ENCODE measurements around the gene UBE2E3.
A peak's percentile ranks its signal among the peaks of the same experiment; 100 is the strongest.

The UBE2E3 gene

DNA sequence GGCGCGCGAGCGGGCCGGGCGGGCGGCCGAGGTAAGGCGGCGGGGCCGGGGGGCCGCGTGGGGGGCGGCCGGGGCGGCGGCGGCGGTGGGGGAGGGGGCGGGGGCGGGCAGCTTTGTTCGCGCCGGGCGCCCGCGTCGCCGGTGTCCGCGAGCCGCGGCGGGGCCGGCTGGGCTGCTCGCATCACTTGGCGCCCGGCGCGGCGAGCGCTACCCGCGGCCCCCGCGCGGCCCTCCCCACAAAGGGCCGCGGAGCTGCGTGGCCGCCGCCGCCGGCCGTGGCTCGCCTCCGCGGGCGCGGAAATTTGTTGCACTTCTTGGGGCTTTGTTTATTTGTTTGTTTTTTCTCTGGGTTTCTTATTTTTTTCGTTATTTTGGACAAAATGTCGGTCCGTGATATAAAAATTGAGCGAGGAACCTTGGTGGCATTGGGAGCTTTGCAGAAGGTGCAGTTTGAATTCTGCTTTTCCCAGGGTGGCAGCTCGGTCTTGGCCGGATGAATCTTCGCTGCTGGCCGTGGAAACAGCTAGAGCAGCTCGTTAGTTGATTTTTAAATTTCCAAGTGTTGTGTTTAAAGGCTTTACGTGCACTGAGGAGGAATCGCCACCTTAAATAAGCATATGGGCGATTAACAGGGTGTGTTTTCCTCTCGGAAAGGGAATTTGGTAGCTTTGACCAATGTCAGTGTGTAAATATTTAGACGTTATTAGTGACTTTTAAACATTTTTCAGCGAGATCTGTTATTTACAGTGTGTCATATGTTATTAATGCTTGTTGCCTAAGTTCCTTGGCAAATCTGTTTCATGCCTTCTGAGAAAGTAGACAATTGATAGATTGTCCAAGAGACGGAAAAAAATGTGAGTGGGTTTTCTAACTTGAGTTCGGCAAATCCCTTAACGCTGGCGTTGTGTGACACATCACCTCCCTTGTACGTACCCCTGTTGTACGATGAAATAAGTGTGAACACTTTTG is 822 bp downstream of the UBE2E3 start:
- in situ Hi-C loops (cut with HindIII; ENCODE audit: low pct_ligation_motif_present, low sequenced_read_pairs): no loop called here
- peak overlapping the region; percentile 65 for H3K27ac ChIP-seq
- no peaks in the 10 kb centered on the region for H3K36me3 ChIP-seq (replicated peaks)
- TF ChIP-seq, protein P1, sequence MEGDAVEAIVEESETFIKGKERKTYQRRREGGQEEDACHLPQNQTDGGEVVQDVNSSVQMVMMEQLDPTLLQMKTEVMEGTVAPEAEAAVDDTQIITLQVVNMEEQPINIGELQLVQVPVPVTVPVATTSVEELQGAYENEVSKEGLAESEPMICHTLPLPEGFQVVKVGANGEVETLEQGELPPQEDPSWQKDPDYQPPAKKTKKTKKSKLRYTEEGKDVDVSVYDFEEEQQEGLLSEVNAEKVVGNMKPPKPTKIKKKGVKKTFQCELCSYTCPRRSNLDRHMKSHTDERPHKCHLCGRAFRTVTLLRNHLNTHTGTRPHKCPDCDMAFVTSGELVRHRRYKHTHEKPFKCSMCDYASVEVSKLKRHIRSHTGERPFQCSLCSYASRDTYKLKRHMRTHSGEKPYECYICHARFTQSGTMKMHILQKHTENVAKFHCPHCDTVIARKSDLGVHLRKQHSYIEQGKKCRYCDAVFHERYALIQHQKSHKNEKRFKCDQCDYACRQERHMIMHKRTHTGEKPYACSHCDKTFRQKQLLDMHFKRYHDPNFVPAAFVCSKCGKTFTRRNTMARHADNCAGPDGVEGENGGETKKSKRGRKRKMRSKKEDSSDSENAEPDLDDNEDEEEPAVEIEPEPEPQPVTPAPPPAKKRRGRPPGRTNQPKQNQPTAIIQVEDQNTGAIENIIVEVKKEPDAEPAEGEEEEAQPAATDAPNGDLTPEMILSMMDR (IDR thresholded peaks at IDR 0.05; ENCODE audit: low read depth, low read length, missing control alignments): no peak
- no peaks in the 10 kb centered on the region for H3K27me3 ChIP-seq (replicated peaks)
- DNase-seq: peak; percentile 26
- peak overlapping the region; percentile 77 for H3K4me3 ChIP-seq (ENCODE audit: low read depth, low read length)

DNA sequence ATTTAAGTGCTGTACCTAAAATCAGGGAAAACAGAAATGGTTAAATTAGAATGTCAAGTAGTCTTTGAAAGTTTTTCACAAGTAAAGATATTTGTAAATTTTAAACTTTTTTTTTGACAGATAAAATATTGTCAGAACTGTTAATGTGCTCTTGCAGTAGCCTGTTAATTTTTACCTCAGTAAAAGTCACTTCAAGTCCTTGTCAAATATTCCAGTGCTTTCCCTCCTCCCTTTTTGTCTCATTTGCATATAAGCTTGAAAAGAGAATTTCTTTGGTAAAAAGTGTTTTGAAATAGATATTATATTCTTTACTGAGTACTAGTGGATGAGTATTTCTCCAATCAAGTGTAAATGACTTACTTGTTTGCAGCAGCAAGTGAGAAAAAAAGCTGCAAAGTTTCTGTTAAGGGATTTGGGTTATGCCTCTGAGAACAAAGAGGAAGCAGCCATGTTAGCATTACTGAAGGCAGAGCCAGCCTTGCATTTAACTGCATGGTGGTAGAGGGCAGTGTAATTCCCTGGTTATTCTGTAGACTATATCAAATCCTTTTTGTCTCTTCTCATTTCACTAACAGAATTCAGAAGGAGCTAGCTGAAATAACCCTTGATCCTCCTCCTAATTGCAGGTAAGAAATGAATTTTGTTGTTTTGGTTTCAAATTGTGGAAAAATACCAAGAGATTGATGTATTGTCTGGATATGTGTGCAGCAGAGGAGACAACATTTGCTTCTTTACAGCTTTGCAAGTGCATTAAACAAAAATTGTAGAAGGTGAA is 3.2 kb downstream of the UBE2E3 start:
- TF ChIP-seq, protein P1 (IDR thresholded peaks at IDR 0.05; ENCODE audit: low read depth, low read length, missing control alignments): peak; percentile 60
- Histone ChIP-seq H3K27ac (peak overlapping the region; percentile 57), H3K27me3 (replicated peaks) (no peaks in the 10 kb centered on the region), H3K36me3 (replicated peaks) (no peaks in the 10 kb centered on the region), H3K4me3 (ENCODE audit: low read depth, low read length) (peak overlapping the region; percentile 29)
- DNase-seq: peak; percentile 58
- in situ Hi-C loops (cut with HindIII; ENCODE audit: low pct_ligation_motif_present, low sequenced_read_pairs): no loop called here

DNA sequence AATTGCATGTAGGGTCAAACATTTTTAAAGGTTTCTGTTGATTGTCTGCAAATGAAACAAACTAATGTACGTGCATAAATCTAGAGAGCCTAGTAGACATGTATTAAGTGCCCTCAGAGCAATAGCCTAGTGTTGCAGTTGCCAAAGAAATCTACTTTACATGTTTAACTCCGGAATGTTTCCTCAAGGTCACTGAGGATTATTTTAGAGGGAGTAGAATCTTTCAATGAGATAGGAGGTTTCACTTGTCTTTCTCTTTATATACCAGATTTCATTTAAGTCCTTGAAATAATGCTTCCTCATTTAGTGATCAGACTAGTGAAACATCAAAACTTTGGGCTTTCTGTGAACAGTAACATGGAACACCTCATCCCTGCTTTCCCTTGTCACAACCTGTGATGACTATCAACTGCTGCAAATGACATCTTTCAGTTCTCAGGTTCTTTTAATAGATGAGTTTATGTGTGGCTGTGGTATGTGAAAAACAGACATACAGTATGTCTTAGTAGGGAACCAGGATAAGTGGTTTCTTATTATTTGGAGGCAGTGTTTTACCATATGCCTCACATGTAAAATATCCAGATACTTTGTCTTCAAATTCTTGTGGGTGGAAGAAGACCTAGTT is 5.5 kb downstream of the UBE2E3 start:
- DNase-seq: no peak
- no peak overlapping the region for H3K4me3 ChIP-seq (ENCODE audit: low read depth, low read length)
- in situ Hi-C loops (cut with HindIII; ENCODE audit: low pct_ligation_motif_present, low sequenced_read_pairs): no loop called here
- H3K36me3 ChIP-seq (replicated peaks): no peaks in the 10 kb centered on the region
- TF ChIP-seq, protein P1 (IDR thresholded peaks at IDR 0.05; ENCODE audit: low read depth, low read length, missing control alignments): no peak
- no peak overlapping the region for H3K27ac ChIP-seq
- H3K27me3 ChIP-seq (replicated peaks): no peaks in the 10 kb centered on the region

DNA sequence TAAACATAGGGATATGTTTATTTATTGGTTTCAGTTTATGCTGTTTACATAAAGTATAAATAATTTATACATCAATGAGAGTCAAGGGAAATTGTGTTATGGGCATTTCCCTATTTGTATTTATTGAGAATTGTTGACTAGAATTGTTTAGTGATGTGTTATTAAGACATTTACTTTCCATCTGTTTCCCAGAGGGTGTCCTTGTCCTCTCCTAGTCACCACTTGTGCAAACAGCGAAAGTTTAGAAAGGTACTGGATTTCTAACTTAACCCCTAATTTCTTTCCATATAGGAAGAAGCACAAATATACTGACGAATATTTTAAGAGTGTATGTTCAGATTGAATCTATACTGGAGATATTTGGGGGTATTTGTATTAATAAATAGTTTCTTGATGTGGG is 6.7 kb downstream of the UBE2E3 start:
- Histone ChIP-seq H3K27ac (no peak overlapping the region), H3K36me3 (replicated peaks) (no peaks in the 10 kb centered on the region), H3K4me3 (ENCODE audit: low read depth, low read length) (no peak overlapping the region), H3K27me3 (replicated peaks) (no peaks in the 10 kb centered on the region)
- TF ChIP-seq, protein P1 (IDR thresholded peaks at IDR 0.05; ENCODE audit: low read depth, low read length, missing control alignments): no peak
- DNase-seq: no peak
- in situ Hi-C loops (cut with HindIII; ENCODE audit: low pct_ligation_motif_present, low sequenced_read_pairs): no loop called here

DNA sequence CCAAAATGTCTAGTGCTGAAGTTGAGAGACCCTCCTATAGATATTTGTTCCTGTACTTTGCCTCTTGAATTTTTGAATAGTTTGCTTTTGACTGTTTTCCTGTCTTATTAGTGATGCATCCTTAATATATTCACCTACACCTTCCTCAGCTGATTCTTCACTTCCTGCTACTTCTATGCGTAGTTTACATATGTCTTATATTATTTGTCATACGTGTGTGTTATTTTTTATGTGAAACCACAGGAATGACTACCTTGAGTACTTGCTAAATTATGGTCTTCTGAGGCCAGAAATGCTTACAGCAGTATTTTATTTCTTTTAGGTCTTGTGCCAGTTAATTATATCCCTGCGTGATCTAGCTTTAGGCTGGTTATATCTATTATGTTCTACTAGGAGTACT is 9.9 kb downstream of the UBE2E3 start:
- no peak overlapping the region for H3K27ac ChIP-seq
- in situ Hi-C loops (cut with HindIII; ENCODE audit: low pct_ligation_motif_present, low sequenced_read_pairs): no loop called here
- DNase-seq: no peak
- TF ChIP-seq, protein P1 (IDR thresholded peaks at IDR 0.05; ENCODE audit: low read depth, low read length, missing control alignments): no peak
- H3K27me3 ChIP-seq (replicated peaks): no peaks in the 10 kb centered on the region
- no peaks in the 10 kb centered on the region for H3K36me3 ChIP-seq (replicated peaks)
- H3K4me3 ChIP-seq (ENCODE audit: low read depth, low read length): no peak overlapping the region

All from brain microvascular endothelial cell (primary cell).